GM21619 (cell line): ENCODE data around the gene CCBE1.

ENCODE experiments used
- ATAC-seq: cut with Tn5 transposase; IDR thresholded peaks from one replicate; pipeline ENCODE4 v1.9.1; 2021; ENCODE audit not compliant: unreplicated experiment

The CCBE1 gene

DNA sequence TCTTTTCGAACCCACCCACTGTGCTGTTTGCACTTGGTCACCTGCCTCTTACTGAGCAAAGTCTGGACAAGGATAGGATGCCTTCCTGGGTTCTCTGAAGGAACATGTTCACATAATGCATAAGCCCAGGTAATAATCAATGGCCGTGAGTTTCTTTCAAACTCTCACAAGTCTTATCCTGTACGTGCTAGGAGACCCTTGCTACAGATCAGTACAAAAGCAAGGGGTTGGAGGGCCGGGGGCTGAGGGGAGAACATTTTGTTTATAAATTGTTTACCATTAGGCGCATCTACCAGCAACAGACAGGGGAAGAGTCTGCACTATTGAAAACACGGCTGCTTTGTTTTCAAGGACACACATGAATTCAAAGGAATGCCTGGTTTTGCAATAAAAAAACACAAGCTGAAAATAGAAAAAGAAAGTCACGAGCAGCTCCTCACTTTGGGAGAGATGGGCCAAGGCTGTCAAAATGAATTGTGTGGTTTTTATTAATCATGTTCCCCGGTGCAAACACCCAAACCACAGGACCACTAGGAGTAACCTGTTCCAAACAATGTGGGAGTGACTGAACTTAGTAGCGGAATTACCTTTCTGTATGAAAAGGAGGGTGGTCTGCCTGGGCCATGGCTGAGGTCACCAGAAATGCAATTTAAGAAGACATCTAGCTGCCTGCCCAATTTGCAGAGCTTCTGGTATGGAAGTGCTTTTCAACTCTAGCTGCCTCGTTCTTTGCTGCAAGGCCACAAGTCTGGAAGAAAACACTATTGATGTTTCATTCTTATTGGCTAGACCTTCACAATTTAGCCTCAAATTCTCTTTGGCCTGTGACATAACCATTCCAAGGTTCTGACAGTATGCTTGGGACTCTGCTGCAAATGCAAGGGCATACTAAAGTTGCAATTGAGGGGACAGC lies 73.5 kb downstream of the CCBE1 start:
- ATAC-seq: no peak

DNA sequence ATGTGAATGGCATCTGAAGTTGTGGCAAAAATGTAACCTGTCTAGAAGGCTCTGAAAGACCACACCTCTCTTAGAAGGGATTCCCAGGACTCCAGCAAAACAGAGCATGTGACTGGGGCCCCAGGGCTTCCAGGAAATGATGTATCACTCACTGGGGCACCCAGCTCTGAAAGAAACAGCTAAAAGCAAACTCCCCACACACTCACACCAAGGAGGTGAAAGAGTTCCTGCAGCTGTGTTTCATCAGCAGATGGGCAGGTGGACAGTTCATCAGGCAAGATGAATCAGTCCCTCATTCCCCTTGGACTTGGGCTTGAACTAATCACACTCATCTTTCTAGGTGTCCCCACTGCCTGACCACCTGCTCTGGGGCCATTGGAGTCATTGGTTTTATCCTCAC lies 76.2 kb downstream of the CCBE1 start:
- ATAC-seq: no peak

GRCh38 chr18:59620381-59620780 lies 76.8 kb downstream of the CCBE1 start:
- ATAC-seq: no peak

- no peak for ATAC-seq
Measured at GRCh38 chr18:59619816-59620215, 77.4 kb downstream of the CCBE1 start.

DNA sequence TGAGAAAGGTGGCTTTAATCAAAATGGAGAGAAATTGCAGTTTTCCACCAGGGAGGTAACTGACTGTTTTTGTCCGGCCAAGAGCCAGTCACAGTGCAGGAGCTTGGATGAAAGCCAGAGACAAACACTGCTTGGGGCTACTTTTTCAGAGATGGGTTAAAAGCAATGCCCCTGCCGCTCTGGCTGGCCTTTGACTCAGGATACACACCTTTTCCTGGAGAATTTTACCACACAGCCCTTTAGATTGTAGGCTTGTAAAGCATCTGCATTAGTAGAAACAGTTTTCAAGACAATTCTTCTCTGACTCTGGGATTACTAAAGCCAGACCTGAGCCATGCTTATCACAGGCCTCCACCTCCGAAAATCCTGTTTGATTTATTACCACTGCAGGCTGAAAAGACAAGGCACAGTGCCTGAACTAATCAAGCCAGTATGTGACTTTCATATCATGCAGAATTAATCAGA lies 79.7 kb downstream of the CCBE1 start:
- ATAC-seq: no peak

GRCh38 chr18:59616501-59616900 lies 80.7 kb downstream of the CCBE1 start:
- ATAC-seq: no peak

GRCh38 chr18:59613903-59614302 lies 83.3 kb downstream of the CCBE1 start:
- no peak for ATAC-seq

DNA sequence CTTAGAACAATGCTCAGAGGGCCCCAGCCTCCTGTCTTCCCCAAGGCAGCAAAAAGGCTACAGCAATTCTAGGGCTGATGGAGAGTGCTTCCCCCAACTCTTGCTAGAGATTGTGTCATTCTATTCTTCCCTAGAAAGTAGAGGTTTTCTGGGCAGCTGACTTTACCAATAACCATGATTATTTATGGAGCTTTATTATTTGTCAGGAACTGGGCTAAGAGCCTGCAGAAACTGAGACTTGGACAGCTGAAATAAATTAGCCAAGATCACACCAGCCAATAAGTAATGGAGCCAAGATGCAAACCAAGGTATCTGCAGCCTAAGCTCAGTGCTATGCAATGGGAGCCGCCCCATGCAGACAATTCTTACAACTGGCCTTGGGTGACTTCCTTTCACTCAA lies 84.8 kb downstream of the CCBE1 start:
- no peak for ATAC-seq

- ATAC-seq: no peak
Measured at GRCh38 chr18:59610546-59611140, 86.6 kb downstream of the CCBE1 start.

- no peak for ATAC-seq
Measured at GRCh38 chr18:59609654-59610053, 87.6 kb downstream of the CCBE1 start.

- no peak for ATAC-seq
Measured at GRCh38 chr18:59607471-59607870, 89.8 kb downstream of the CCBE1 start.

- no peak for ATAC-seq
Measured at GRCh38 chr18:59607078-59607379, 90.2 kb downstream of the CCBE1 start.

DNA sequence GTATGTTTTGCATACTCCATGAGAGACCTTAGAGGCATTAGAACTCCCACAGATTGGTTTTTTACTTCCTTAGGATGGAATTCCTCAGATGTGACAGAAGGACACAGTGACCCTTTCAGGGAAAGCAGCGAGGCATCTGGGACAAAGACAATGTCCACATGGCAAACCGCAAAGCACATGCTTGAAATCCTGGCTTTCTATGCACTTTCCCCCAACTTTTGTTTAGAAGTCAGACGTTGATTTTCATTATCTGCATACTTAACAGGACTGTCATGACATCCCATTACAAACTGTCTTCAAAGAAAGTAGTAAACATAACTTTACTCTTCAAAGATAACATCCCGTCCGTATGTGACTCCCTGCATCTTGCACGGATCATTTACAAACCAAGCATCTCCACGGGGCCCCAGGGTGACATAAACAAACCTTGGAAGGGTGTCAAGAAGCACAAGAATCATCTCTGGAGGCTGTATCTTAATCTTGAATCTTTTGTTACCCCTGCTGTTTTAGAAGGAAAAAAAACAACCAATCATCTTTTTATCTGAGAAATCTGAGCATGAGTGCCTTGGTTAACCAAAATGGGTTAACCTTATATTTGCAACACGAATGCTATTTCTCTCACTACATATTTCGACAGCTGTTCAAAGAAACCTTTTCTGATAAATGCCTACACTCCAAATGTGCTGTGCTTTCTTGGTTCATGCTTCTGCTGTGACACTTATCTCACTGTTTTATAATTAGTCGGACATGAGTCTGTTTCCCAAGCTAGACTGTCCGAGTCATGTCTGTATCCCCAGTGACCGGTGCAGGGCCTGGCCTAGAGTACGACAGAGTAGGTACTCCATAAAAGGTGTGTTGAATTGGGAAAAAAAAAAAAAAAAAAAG lies 90.8 kb downstream of the CCBE1 start:
- ATAC-seq: no peak

GRCh38 chr18:59605633-59606192 lies 91.5 kb downstream of the CCBE1 start:
- ATAC-seq: no peak

GRCh38 chr18:59604877-59605276 lies 92.3 kb downstream of the CCBE1 start:
- no peak for ATAC-seq

- no peak for ATAC-seq
Measured at GRCh38 chr18:59597049-59597448, 100.2 kb downstream of the CCBE1 start.

- no peak for ATAC-seq
Measured at GRCh38 chr18:59593291-59593717, 103.9 kb downstream of the CCBE1 start.

DNA sequence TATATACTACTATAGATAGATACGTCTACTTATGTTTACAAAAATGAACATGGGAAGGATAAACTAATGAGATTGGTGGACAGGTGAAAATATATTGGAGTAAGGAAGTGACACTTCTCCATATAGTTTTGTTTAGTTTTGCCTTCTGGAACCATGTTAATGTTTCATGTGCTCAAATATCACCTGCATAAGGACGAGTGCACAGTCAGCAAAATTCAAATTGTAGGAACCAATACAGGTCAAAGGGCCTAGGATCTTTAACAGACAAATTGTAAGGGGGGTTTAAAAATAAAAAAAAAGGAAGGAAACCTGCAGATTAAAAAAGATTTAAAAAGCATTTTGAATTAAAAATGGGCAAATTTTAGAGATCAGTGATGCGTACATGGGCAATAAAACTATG lies 104.6 kb downstream of the CCBE1 start:
- no peak for ATAC-seq

GRCh38 chr18:59582395-59582794 lies 114.8 kb downstream of the CCBE1 start:
- ATAC-seq: no peak

DNA sequence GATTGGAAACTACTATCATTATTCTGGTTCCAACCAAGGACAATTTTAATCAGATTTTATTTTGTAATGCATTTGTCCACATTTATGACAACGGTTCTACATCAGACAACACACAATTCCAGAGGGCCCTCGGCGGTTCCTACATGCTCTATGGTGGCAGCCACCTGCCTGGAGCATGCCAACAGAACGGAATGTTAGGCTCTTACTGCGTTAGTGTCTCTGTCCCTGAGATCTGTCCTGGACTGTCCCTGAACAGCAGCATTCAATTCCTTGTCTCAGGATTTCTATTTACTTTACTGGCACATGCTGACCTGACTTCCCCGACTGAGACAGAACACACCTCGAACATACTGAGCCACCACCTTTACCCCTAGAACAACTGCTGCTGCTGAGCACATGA lies 117.7 kb downstream of the CCBE1 start:
- no peak for ATAC-seq

DNA sequence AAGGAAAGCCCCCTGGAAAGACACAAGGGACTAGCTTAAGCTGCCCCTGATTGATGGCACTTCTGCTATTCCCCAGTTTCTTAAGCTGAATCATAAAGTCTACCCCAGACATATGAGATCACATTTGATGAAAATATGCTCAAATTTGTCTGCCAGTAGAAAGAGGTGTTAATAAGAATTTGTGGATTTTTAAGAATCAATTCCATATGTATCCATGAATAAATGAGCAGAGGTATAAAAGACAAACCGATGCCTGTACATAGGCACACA lies 119.9 kb downstream of the CCBE1 start:
- ATAC-seq: no peak
